ENCODE data around the gene DLG1. TPM values are rescaled to one million over a fixed set of nuclear protein-coding genes. Genes with fewer than 3 reads are reported as not detected.
A peak's percentile ranks its signal among the peaks of the same experiment; 100 is the strongest.
"Not testable (repeated sequence)": the region's sequence is repeated elsewhere in the genome, so short reads cannot be mapped to it uniquely, and the experiment has no call there.

The DLG1 gene
- total RNA-seq, 1 experiment from 2014 or later, result 55.2 TPM

DNA sequence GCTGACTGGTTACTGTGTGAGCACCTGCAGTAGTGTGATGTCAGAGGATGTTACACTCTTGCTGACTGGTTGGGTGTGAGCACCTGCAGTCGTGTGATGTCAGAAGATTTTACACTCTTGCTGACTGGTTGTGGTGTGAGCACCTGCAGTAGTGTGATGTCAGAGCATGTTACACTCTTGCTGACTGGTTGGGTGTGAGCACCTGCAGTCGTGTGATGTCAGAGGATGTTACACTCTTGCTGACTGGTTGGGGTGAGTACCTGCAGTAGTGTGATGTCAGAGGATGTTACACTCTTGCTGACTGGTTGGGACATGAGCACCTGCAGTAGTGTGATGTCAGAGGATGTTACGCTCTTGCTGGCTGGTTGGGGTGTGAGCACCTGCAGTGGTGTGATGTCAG is 264.6 kb downstream of the DLG1 start:
- not testable (repeated sequence) for DNase-seq (ENCODE audit: low read depth)

DNA sequence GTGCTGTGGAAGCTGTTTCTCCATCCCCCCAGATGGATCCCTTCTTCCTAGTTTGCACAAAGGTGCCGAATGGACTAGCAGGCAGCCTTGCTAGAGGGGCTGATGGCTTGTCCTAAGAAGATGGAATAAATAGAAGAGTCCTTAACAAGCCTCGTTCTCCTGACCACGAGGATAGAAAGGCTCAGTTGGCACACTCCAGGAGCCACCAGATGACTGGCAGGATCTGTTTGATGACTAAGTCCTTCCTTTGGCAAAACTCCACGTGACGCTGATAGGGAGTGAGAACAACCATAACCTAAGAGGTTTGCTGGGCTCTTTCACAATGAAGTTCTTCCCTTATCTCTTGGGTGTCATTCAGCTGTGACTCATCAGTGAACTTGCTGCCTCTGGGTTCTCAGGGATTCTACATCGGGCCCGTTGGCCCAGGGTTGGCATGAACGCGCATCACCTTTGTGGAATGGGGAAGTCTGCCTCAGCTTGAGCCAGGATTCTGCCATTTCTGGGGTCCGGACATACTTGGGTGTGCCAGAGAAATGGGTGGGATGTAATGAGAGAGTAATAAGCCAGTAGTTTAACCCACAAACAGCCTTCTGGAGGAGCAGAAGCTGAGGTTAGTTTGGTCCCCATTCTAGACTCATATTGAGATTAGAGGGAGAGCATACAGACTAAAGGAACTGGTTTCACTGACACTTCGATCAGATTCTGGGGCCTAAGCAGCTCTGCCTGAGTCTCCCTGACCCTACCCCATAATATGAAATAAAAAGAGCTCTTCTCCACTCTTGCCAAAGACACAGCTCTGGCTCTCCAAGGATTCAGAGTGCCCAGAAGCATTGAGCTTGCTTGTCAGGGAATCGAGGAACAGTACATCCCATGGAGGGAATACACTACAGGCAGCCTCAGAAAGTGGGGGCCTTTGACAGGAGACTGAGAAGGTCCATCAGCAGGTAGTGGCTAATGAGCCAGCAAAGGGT is 266.8 kb downstream of the DLG1 start:
- peak; percentile 100 for DNase-seq (ENCODE audit: low read depth)

DNA sequence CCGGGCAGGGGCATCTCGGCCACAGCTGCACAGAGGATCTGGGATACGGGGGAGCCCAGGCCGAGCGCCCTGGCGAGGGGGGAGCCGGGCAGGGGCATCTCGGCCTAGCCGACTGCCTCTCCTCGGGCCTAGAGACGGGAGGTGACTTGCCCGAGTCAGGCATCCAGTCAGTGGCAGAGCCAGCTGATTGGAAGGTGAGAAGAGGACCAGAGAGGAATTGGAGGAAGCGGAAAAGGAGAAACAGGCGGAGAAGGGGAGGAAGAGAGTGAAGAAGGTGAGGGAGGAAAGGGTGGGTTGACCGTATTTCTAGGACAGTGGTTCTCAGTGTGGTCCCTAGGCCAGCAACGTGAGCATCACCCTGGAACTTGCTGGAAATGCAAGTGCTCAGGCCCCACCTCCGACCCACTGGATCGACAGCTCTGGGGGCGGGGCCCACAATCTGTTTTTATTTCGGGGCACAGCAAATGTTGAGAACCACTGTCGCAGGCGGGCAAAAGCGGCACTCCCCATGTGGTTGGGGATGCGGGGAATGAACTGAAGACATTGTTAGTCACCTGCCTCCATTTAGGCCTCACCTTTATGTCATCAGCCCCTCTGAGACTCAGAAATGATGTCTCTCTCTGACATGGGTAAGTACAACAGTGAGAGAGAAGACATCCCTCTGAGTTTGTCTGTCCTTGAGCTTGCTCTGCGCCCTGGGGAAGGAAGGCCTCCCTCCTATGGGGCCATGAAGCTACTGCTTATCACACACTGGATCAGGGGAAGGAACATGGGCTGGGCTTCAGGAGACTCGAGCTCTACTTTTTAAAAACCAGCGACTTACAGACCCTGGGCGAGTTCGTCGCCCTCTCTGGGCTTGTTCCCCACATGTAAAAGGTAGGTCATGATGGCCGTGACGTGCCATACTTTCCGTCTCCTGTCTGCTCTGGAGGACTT is 267.8 kb downstream of the DLG1 start:
- DNase-seq (ENCODE audit: low read depth), result no peak

DNA sequence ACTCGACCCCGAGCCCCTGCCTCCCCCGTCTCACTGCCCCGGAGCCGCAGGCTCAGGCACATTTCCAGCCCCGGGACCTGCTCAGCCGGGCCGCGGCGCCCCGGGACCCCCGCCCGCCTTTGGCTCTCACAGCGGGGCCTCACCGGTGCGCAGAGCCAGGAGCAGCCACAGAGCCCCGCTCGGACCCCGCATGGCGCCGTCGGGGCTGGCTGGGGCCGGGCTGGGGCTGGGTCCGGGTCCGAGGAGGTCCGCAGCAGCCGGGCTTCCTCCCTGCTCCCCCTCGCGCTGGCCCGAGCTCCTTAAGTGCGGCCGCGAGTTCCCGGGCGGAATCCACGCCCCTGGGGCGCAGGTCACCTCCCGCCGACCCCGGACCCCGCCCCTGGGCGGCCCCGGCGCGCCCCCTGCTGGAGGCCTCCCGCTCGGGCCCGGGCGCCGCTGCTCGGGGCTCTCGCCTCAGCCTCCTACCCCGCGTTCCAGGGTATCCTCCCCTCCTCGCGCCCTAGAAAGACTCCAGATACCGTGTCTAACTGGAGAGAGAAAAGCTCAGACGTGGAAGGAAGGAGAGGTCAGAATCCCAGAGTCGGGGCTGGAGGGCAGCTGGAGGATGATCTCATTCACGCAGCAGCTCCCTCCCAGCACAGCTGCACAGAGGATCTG is 268.8 kb downstream of the DLG1 start, which contains the start of gene MELTF:
MELTF (minus strand) TSS at position 307 of the 657 bp plus-strand sequence; CDS start at position 192, 115 bp downstream.
- peak; percentile 56 for DNase-seq (ENCODE audit: low read depth)

DNA sequence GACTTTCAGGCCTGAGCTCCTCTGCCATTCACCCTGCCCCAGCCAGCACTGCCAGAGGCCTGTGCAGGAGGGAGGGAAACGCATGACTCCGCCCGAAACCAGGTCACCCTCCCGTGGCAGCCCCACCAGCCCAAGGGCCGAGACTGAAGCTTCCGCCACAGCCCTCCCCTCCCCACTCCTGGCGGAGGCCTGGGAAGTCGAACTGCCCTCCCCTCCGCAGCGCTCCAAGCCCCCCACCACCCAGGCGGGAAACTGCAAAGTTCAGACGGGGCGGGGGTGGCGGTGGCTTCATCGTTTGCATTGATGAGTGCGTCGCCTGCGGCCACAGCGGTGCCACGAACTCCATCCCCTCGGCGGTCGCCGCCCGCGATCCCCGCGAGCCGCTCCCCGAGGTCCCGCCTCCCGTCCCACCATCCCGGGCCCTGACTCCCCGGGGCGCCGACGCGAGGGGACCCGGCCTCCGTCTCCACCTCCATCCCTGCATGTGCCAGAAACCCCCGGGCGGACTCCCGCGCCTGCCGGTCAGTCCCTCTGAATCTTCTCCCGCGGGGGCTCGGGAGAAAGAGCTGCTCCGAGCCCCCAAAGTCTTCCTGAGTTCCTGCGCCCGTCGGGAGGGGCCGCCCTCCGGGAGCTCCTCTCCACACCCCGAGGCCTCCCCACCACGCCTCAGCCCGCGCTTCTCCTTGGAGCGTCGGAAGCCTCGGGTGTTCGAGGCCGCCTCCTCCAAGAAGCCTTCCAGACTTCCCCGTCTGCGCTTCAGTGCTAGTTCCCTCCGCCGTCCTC is 269.5 kb downstream of the DLG1 start:
- peak; percentile 40 for DNase-seq (ENCODE audit: low read depth)

DNA sequence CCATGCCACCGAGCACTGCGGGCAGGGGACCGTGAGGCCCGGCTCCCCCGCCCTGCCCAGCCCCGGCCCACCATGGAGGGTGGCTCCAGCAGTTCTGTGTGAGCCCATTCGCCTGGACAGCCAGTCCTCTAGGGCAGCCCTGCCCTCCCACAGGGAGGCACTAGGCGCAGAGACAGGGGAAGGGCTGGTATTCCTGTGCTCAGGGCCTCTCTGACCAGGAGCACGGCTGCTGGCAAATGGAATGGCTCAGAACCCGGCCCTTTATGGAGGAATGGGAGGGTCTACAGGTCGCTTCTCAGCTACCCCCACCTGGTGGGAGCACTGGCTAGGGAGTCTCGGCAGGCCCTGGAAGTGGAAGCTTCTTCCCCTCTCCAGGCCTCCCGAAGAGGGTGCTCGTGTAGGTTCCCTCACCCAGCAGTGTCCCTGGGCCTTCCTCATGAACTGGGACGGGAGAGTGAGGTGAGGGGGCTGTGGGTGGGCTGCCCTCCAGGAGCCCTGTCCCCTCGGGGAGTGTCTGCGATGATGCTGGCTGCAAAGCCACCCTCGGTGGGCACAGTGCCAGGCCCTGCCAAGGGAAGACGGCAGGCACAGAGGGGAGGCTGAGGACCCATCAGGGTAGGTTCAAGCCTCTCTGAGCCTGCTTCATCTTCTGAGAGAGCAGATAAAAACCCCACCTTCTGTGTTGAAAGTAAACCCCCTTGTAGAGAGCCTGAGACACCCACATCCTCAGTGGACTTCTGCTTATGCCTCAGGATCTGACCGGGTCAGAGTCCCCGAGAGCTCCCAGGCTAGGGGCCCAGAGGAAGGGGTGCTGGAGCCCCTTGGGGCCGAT is 270.3 kb downstream of the DLG1 start:
- DNase-seq (ENCODE audit: low read depth), result peak; percentile 37

DNA sequence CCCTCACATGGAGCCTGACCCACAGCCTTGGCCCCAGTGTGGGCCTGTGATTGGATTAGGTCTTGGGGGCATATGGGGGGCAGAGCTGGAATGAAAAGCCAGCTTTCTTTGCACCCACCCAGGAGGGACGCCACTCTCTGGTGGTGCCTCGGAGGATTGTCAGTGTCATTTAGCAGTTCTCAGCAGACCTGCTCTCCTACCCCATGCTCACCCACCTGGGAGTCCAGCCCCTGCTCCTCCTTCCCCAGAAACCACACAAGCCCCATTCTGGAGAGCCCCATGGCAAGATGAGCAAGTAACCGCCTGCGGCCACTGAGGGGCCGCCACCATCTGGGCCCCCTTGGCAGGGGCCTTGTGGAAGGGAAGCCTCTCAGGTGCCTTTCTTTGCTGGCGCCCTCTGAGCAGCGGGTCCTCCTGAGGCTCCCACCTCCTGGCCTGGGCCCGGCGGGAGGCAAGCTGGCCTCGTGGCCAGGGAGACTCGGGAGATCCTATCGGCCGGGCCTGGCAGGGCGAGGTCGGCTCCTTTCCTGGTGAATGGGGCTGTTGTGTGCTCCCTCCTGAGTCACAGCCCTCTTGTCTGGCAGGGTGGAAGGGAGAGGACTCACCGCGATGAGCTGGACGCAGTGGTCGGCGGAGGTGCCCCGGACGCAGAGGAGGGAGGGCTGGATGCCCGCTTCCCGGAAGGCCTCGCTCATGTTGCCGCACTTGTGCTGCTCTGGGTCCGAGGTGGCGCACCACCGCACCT is 271.1 kb downstream of the DLG1 start:
- peak; percentile 94 for DNase-seq (ENCODE audit: low read depth)

DNA sequence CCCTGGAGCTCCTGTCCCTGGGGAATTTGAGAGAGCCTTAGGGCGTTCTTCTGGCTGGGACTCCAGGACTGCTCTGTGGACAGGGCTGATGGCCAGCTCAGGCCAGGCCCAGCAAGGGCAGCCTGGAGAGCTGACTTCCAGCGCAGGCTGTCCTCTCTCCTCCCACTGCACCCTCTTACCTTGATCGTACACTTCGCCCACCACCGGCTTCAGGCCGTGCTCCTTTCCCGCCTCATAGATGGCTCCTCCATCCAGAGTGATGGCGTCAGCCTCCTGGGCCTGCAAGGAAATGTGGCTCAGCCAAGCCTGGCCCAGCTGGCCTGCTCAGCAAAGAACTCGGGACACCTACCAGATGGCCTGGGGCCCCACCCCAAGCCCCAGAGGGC is 271.9 kb downstream of the DLG1 start:
- no peak for DNase-seq (ENCODE audit: low read depth)

DNA sequence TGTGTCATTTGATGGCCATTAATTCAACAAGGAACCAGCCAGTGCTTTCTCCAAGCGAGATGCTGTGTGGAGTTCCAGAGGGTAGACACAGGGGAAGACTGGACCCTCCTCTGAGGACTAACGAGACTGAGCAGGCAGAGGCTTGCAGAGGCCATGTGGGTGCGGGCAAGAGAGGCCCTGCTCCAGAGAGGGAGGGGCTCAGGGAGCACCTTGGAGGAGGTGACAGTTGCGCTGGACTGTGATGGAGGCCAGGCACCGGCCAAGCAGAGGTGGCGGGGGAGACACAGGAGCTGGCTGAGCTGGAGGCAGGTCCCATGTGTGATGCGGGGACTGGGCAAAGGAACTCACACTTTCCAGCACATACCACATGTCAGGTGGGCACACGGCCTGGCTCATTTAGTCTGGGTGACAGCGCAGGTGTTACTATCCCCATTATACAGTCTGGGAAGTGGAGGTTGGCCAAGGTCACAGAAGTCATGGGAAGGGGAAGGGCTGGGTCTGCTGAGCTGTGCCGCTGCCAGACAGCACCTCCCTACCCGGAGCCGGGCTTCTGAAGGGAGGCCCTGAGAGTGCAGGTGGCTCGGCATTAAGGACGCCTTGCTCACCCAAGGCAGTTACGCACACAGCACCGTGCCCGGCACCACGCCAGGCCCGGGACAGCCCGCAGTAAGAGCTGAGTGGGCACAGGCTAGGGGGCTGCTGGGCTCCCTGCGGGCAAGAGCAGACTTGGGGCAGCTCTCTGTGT is 272.5 kb downstream of the DLG1 start:
- DNase-seq (ENCODE audit: low read depth), result no peak

DNA sequence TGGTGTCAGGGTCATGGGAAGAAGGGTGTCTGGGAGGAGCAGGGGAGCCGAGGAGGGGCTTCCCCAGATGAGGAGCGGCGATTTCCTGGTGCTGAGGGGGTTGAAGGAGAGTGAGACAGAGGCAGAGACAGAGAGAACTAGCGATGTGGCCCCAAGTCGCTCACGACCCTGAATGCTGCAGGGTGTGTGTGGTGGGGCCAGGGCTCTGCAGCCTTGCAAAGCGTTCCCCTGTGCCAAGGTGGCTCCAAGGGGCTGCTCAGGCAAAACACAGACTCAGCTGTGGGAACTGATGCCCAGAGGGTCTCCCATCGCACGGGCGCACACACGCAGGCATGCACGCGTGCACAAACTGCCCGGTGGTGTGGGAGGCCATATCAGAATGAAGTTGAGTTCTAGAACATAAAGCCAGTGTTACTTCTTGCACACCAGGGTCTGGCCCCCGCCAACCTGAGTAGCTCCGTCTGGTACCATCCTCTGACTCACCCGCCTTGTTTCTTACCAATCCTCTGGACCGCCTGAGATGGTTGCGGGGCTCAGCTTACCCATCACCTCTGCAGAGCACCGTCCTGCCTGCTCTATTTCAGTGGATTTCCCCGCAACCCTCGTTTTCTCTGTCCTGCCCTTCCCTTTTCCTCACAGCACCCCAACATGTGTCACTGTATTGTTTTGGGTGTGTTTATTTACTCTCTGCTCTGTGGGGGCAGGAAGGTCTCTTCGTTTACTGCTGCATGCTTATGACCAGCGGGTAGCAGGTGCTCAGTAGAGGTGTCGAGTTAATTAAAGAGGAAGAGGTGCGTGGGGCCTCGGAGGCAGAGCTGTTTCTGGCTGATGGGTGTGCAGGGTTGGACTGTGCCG is 273.3 kb downstream of the DLG1 start:
- DNase-seq (ENCODE audit: low read depth), result no peak

DNA sequence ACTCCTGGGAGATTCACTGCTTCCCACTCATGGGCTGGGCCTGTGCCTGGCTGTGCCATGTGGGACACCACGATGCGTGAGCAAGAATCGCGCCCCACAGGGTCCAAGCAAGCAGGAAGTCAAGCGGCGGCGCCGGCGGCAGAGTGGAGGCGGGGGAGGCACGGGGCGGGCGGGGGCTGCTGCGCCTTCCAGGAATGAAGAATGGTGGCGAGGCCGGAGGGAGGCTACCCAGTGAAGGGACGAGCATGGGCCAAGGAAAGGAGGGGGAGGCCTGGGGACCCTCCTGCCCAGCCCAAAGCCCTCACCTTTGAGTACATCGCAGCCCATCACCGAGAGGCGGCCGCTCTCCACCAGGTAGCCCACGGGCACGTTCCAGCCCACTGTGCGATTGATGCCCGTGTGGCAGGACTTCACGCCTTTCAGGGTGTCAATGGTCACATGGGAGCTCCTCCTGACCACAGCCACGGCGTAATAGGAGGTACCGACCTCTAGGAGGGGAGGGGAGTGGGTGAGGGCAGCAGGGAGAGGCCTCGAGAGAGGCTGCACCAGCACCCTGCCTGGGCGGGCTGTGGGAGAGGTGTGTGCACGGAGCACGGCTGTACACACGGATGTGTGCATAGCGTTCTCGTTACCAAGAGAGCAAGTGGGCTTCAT is 274.3 kb downstream of the DLG1 start:
- DNase-seq (ENCODE audit: low read depth), result no peak

DNA sequence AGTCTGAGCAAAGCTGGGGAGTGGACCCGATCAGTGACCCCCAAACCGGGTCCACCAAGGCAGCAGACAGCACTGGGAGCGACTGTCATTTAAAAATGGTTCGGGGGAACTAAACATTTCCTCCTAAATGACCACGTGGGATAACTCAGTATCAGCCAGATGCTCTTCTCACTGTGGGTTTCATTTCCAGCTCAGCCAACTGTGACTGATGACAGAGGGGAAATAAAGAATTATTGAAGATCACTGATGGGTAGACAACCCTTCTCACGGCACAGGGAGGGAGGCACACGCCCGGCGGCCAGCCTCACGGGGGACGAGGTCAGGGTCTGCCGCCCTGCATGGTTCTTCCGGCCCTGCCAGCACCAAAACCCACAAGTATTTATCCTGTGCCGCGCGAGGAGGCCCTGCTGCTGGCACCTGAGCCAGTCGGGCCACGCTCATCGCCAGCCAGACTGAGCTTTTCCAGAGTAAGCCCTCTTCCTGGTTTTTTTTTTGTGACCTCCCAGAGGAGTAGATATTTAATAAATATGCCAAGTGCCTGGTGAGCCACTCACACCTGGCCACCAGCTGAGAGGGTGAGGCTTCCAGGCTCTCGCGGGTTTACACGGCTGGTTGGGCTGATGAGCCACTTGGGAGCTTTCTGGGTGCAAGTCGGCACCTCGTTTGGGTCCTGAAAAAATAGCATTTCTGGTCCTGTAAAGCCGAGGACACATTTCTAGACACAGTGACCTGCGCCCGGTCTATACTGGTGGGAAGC is 275.0 kb downstream of the DLG1 start:
- no peak for DNase-seq (ENCODE audit: low read depth)

DNA sequence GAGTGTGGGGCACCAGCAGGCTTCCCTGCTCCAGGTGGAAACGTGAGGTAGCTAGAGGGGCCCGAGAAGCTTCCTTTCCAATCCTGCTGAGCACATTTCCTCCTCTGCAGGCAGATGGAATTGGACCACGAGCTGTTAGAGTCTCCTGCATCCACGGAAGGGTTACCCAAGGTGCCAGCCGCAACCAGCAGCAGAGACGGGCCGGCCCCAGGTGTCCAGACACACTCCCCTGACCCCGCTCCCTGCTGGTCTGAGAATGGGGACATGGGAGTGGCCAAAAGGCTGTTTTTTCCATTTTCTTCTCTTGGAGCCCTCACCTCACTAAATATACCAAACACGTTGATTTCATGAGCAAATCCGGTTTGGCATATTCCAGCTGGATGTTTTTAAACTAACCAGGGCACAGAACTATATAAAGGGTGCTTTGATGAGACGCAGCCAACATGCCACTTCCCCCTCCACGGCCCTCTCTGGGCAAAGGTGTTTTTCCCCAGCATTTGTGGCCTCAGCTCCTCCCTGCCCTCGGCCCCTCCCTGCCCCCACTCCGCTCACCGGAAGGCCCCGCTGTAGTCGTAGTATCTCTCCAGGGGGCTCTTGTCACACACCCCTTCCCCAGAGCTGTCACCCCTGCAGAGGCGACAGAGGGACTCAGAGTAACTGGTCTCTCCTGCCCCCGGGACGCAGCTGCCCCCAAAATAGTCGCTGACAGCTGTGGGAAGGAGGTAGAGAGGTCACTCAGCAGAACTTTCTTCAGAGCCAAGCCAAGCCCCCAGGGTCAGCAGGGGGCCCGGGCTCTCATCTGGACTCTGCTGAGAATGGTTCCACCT is 275.8 kb downstream of the DLG1 start:
- DNase-seq (ENCODE audit: low read depth), result no peak

DNA sequence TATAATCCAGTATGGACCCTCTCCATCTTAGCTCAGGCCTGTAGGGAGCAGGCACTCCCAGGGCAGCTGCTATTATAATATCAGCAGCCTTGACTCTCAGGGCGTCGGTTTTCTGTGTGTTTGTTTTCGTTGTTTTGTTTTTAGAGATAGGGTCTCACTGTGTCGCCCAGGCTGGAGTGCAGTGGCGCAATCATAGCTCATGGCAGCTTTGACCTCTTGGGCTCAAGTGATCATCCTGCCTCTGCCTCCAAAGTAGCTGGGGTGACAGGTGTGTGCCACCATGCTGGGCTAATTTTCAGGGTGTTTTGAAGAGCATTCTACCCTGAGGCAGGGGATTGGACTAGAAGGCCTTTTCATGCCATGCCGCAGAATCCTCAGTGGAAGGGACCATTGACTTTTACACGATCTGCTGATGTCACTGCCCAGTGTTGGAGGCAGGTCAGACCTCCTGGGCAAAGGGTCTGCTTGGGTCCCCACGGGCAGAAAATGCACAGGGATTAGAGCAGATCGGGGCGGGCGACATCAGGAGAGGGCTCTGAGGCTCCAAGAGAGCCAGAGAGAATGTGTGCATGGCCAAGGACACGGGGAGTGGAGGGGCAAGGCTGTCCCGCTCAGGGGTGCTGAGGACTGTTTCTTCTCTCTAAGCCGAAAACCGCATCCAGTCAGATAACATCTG is 276.5 kb downstream of the DLG1 start:
- no peak for DNase-seq (ENCODE audit: low read depth)

All from HT1080 (cell line).